ENCODE data around the gene UNC50. TPM values are rescaled to one million over a fixed set of nuclear protein-coding genes. Genes with fewer than 3 reads are reported as not detected.

UNC50 gene
- 43.6 TPM for total RNA-seq

DNA sequence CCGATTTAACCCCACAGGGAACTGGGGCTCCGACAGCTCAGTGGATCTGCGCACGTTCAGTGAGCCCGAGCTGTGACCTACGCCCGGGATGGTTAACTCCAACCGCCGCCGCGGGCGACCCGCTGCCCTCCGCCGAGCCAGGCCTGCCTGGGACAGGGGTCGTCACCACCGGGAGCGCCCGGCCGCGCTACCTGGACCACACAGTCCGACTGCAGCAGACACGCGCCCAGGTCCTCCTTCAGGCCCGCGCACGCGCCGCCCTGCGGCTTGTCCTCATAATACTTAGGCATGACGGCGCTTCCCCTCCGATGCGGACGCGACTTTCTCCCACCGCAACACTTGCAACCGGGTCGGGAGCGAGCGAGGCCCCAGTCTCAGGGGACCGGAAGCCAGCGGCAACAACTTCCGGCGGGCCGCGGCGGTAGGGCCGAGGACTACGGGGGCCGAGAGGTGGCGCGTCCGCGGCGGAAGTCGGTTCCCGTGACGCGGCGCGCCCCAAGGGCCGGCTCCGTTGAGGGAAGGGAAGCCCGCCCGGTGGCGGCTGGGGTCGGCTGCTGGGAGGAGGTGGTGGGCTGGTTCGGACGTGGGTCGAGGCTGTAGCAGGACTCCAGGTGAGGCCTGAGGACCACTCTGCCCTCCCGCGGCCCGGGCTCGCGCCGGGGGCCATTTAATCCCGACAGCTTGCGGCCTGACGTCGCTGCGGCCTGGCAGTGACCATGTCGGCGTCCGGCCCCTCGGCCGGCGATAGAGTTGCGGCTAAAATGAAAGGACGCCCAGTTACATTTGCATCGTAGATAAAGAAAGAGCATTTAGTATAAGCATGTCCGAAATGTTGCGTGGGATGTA, at the start of gene UNC50, which contains the start of gene COA5:
Gene UNC50, plus strand, starts transcription at position 474 of the 846 bp plus-strand sequence. CDS start 1,171 bp downstream, outside the sequence.
Gene COA5, minus strand, starts transcription at position 397 of the 846 bp plus-strand sequence. Its CDS starts 107 bp downstream, at position 290.
- DNase-seq (ENCODE audit: low spot score): peak; percentile 95
- intact Hi-C loops (cut with DNase I): no loop called here
- peak; percentile 98 for ATAC-seq

- intact Hi-C loops (cut with DNase I): no loop called here
- ATAC-seq (no peak), DNase-seq (ENCODE audit: low spot score) (no peak)
Measured at GRCh38 chr2:98558852-98559530, 49.4 kb upstream of the UNC50 start.

- ATAC-seq: no peak
- intact Hi-C loops (cut with DNase I): no loop called here
- no peak for DNase-seq (ENCODE audit: low spot score)
Measured at GRCh38 chr2:98559581-98559980, 48.8 kb upstream of the UNC50 start.

- ATAC-seq (no peak), DNase-seq (ENCODE audit: low spot score) (no peak)
- intact Hi-C loops (cut with DNase I): no loop called here
Measured at GRCh38 chr2:98560256-98560771, 48.1 kb upstream of the UNC50 start.

DNA sequence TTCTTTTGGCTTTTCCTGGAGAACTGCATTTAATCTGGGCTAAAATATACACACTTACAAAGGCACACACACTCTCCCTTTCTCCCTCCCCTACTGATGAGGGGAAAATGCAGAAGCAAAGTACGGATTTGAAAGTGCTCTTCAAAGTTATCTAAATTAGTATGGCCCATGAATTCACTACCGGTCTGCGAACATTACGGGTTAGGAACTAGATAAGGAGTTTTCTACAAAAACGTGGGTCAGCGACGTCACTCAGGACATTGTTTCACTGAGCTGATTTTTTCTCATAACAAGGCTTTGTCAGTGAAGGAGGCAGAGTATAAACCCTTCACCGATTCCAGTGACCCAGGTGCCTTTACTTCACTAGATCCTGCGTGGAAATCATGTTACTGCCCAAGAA, 47.4 kb upstream of the UNC50 start:
- intact Hi-C loops (cut with DNase I): no loop called here
- DNase-seq (ENCODE audit: low spot score): no peak
- no peak for ATAC-seq

DNA sequence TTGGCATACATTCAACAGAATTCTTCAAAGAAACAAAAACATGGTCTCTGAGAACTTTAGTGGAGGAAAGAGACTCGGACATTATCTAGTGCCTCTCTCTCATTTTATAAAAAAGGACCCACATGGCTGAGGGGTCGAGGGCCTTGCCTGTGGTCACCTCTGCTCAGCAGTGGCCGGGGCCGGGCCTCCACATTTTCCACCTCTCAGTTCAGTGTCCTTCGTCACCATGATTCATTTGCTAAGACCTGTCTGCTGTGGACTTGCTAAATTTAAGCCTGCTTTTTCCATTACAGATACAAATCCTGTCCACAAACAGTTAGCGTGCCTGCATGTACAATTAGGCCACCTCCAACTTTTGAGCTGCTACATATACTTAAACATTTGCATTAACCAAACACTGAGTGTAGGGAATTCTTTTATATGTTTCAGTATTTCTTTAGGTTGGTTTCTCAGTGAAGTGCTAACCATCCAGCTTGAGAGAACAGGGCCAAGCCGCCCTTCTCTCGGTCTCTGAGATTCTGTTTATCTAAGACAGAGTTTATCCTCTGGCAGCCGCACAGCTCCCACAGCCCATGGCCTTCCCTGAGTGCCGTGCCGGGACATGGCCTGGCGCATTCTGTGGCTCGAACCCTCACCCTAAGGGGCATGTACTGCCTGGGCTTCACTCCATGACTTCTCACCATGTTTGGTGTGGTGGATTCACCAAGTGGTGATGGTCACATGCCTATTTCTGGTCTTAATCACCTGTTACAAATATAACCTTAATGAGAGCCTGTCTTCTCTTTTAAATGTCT, 46.3 kb upstream of the UNC50 start:
- DNase-seq (ENCODE audit: low spot score) (no peak), ATAC-seq (peak; percentile 43)
- intact Hi-C loops (cut with DNase I): no loop called here

DNA sequence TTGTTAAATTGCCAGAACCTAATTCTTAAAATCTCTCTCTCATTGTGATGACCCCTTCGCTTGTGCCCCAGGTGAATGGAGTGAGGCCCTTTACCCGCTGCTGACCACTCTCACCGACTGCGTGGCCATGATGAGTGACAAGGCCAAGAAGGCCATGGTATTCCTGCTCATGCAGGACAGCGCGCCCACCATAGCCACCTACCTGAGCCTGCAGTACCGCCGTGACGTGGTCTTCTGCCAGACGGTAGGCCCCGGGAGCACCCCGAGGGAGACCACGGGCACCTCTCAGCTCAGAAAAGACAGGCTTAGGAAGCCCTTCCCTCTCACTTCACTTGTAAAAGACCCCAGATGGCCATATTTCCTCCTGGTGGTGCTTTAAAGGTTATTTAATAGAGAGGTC, 45.0 kb upstream of the UNC50 start:
- intact Hi-C loops (cut with DNase I): no loop called here
- DNase-seq (ENCODE audit: low spot score) (no peak), ATAC-seq (no peak)

GRCh38 chr2:98564541-98565132, 43.8 kb upstream of the UNC50 start:
- DNase-seq (ENCODE audit: low spot score) (no peak), ATAC-seq (no peak)
- intact Hi-C loops (cut with DNase I): no loop called here

DNA sequence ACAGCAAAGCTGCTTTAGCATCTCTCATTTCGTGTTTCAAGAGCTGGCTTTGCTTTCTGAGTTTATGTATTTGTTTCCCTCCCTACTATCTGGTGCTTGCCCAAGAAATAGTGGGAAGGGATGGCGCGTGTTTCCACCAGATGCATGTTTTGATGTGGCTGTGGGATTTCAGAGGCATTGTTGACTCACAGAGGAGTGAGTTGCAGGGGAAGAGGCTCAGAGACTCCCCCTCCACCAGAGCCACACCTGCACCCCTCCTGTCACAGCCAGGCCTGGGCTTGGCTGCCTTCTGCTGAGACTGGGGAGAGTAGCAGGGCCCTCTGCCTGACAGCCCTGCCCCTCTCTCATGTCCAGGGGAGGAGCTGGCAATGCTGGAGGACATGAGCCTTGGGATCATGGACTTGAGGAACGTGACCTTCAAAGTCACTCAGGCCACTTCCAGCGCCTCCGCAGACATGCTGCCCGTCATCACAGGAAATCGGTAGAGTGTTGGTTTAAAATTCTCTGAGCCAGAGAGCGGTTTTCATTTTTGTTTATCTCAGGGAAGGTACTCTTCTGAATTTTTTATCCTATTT, 43.0 kb upstream of the UNC50 start:
- no peak for ATAC-seq
- intact Hi-C loops (cut with DNase I): no loop called here

GRCh38 chr2:98565941-98566340, 42.4 kb upstream of the UNC50 start:
- ATAC-seq (no peak), DNase-seq (ENCODE audit: low spot score) (no peak)
- intact Hi-C loops (cut with DNase I): no loop called here

More for the DNA sequence above, 43.0 kb upstream of the UNC50 start:
- no peak for DNase-seq (ENCODE audit: low spot score)

- no peak for DNase-seq (ENCODE audit: low spot score)
- no peak for ATAC-seq
- intact Hi-C loops (cut with DNase I): no loop called here
Measured at GRCh38 chr2:98568161-98568956, 40.0 kb upstream of the UNC50 start.

DNA sequence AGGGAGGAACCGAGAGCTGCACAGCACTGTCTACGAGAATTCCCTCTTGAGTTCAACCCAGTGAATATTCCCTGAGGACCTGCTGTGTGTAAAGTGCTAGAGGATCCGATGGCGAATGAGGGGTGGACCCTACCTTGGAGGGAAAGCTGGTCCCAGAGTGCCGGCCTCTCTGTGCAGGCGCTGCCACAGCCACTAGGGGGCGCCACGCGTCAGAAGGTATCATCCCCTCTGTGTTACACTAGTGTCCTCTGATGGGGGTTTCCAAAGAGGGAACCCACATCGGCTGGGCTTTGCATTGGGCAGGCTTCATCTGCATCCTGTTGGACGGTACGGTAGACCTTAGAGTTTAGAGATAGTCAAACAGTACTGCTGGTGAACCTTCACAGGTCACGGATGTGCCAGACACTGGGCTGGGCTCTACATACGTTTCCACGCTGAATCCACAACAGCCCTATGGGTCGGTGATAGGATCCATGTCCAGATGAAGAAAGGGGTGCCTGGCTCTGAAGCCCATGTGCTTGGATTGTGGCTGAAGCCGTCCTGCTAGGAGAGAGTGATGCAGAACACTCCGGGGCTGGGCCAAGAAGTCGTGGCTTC, 39.1 kb upstream of the UNC50 start:
- intact Hi-C loops (cut with DNase I): no loop called here
- ATAC-seq: peak; percentile 35
- DNase-seq (ENCODE audit: low spot score): peak; percentile 80

GRCh38 chr2:98569915-98570314, 38.5 kb upstream of the UNC50 start:
- no peak for ATAC-seq
- intact Hi-C loops (cut with DNase I): no loop called here
- no peak for DNase-seq (ENCODE audit: low spot score)

GRCh38 chr2:98570356-98570755, 38.0 kb upstream of the UNC50 start:
- intact Hi-C loops (cut with DNase I): no loop called here
- ATAC-seq: no peak
- no peak for DNase-seq (ENCODE audit: low spot score)

- DNase-seq (ENCODE audit: low spot score) (no peak), ATAC-seq (no peak)
- intact Hi-C loops (cut with DNase I): no loop called here
Measured at GRCh38 chr2:98571121-98571701, 37.2 kb upstream of the UNC50 start.

- intact Hi-C loops (cut with DNase I): no loop called here
- ATAC-seq (no peak), DNase-seq (ENCODE audit: low spot score) (no peak)
Measured at GRCh38 chr2:98571796-98572195, 36.6 kb upstream of the UNC50 start.

GRCh38 chr2:98572211-98572610, 36.2 kb upstream of the UNC50 start:
- intact Hi-C loops (cut with DNase I): no loop called here
- ATAC-seq: no peak
- DNase-seq (ENCODE audit: low spot score): no peak
